Fibroblast of lung (primary cell): Measurements from ENCODE around the gene FMO4.

Experiments
- CTCF ChIP-seq, 2 donors: IDR thresholded peaks in 1 of 2; conservative IDR thresholded peaks in 1 of 2; 1 replicate in 1 of 2; 2 replicates in 1 of 2; pipeline ENCODE4 v1.5.1; 2011 to 2012; ENCODE audit warnings: low read length in 2 of 2, control low read depth in 1 of 2, inconsistent platforms in 1 of 2, low read depth in 1 of 2, mild to moderate bottlenecking in 1 of 2
- EZH2 ChIP-seq: IDR thresholded peaks from 2 replicates; pipeline ENCODE4 v1.5.1; 2012; ENCODE audit warnings: low read length, control low read depth, mild to moderate bottlenecking; ENCODE audit errors: missing control alignments

DNA sequence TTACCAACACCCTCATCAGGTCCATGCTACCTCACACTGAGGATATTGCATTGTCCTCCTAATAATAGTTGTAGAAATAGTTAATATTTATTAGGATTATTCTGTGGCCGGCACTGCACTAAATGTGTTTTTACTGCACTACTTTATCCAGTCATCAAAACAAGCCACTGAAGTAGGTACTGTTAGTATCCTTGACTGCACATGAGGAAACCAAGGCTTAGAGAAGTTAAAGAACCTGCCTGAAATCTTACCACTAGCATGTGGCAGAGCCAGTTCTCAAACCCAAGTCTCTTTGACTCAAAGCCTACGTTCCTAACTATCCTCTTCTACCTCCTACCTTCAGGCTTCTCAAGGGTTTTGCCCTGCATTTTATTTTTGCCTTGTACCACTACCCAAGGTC is 34.7 kb upstream of the FMO4 start:
- no peak for TF ChIP-seq EZH2
- TF ChIP-seq CTCF (conservative IDR thresholded peaks at IDR 0.05 in 1 of 2, IDR thresholded peaks at IDR 0.05 in 1 of 2; ENCODE audit: low read depth in 1 of 2, low read length in 2 of 2): no peak
